PC-9 (cell line): Measurements from ENCODE around the gene EXOC8. TPM values are rescaled to one million over a fixed set of nuclear protein-coding genes. Genes with fewer than 3 reads are reported as not detected.

Source experiments
- BruUV-seq: library from RNA; stranded (reverse); fragments of 400-500 nt; replicated peaks from 2 replicates; lab custom pipeline; 2021; lab: Mats Ljungman, UMichigan
- CTCF ChIA-PET: fragments of 300-600 bp; sonication (Branson Sonifier 250); formaldehyde crosslinking; loops from one replicate; lab custom pipeline; 2022; ENCODE audit warnings: antibody characterized with exemption; lab: Charles Lee
- POLR2A ChIA-PET: fragments of 300-600 bp; sonication (Branson Sonifier 250); formaldehyde crosslinking; loops from one replicate; lab custom pipeline; 2022; ENCODE audit warnings: antibody characterized with exemption; ENCODE audit not compliant: unreplicated experiment; lab: Charles Lee
- DNase-seq, 2 experiments: peaks; one replicate each; pipeline versions ENCODE4 v3.0.0 to v3.0.0-alpha.2; 2015 to 2022; ENCODE audit warnings: mixed read lengths in 1 of 2
- H2AFZ ChIP-seq: fragments of 200-600 bp; sonication (generic); 2 replicates; pipeline ENCODE4 v1.8.1; 2017; ENCODE audit warnings: antibody characterized with exemption
- H3F3A ChIP-seq: fragments of 200-600 bp; sonication (generic); 2 replicates; pipeline ENCODE4 v1.8.1; 2017; ENCODE audit warnings: antibody characterized with exemption, mild to moderate bottlenecking, low read depth; ENCODE audit not compliant: insufficient read depth
- H3K27ac ChIP-seq: fragments of 200-600 bp; sonication (generic); 2 replicates; pipeline ENCODE4 v1.6.1; 2016; ENCODE audit warnings: mixed run types
- H3K27me3 ChIP-seq: fragments of 200-600 bp; sonication (generic); 2 replicates; pipeline ENCODE4 v1.6.1; 2016; ENCODE audit warnings: low read depth, mixed run types; ENCODE audit not compliant: insufficient read depth
- H3K36me3 ChIP-seq: fragments of 200-600 bp; sonication (generic); 2 replicates; pipeline ENCODE4 v1.6.1; 2016; ENCODE audit warnings: low read depth, mixed run types
- H3K4me1 ChIP-seq: fragments of 200-600 bp; sonication (generic); replicated peaks from 2 replicates; pipeline ENCODE4 v1.6.1; 2016; ENCODE audit warnings: mixed run types; ENCODE audit not compliant: insufficient read depth
- H3K4me2 ChIP-seq: fragments of 200-600 bp; sonication (generic); 2 replicates; pipeline ENCODE4 v1.6.1; 2017; ENCODE audit warnings: mixed run types
- H3K4me3 ChIP-seq: fragments of 200-600 bp; sonication (generic); 2 replicates; pipeline ENCODE4 v1.6.1; 2016; ENCODE audit warnings: mixed run types
- H3K79me2 ChIP-seq: fragments of 200-600 bp; sonication (generic); 2 replicates; pipeline ENCODE4 v1.6.1; 2017; ENCODE audit warnings: low read depth, mixed run types
- H3K9me2 ChIP-seq: fragments of 200-600 bp; sonication (generic); 2 replicates; pipeline ENCODE4 v1.8.1; 2017; ENCODE audit warnings: mild to moderate bottlenecking; ENCODE audit not compliant: insufficient read depth
- H3K9me3 ChIP-seq: fragments of 200-600 bp; sonication (generic); 2 replicates; pipeline ENCODE4 v1.8.1; 2016; ENCODE audit warnings: low read depth; ENCODE audit not compliant: insufficient read depth
- H4K20me1 ChIP-seq: fragments of 200-600 bp; sonication (generic); 2 replicates; pipeline ENCODE4 v1.8.1; 2017; ENCODE audit not compliant: insufficient read depth
- EZH2 ChIP-seq: fragments of 200-600 bp; sonication (generic); IDR thresholded peaks from 2 replicates; pipeline ENCODE4 v1.8.0; 2017; ENCODE audit warnings: antibody characterized with exemption, low read depth
- intact Hi-C: fragments of 100-400 bp; cut with micrococcal nuclease; formaldehyde crosslinking; loops from one replicate; pipeline ENCODE4 v1.10.0; 2022; ENCODE audit not compliant: unreplicated experiment
- total RNA-seq: library from RNA; stranded (reverse); gene quantifications from 2 replicates; pipeline ENCODE4 v1.2.3, GENCODE V29; 2021
- TF ChIP-seq, protein P1 (sequence below): fragments of 200-600 bp; sonication (generic); conservative IDR thresholded peaks from 2 replicates; pipeline ENCODE4 v1.6.1; 2017; ENCODE audit warnings: mixed run types, antibody characterized with exemption, mild to moderate bottlenecking, moderate library complexity

Gene EXOC8
- total RNA-seq, 1 experiment from 2014 or later, result 12.1 TPM

DNA sequence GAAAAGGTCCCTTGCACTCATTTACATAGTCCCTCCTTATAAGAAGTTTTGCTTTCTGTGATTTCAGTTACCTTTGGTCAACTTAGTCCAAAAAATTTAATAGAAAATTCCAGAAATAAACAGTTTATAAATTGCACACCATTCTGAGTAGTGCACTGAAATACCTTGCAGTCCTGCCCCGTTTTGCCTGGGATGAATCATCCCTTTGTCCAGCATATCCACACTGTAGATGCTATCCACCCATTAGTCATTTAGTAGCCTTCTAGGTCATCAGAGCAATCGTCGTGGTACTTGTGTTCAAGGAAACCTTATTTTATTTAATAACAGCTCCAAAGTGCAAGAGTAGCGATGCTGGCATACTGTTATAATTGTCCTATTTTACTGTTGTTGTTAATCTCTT, 38.4 kb upstream of the EXOC8 start:
- Histone ChIP-seq H3K36me3 (no peaks in the 10 kb centered on the region), H3K4me1 (no peaks in the 10 kb centered on the region), H3K79me2 (peaks cover 9% of the 10 kb centered on the region), H3F3A (no peaks in the 10 kb centered on the region), H4K20me1 (no peaks in the 10 kb centered on the region), H3K4me3 (no peak overlapping the region), H3K9me3 (no peaks in the 10 kb centered on the region), H3K27me3 (no peaks in the 10 kb centered on the region), H3K9me2 (no peaks in the 10 kb centered on the region; the same call in 1 of the 2 replicates), H2AFZ (no peak overlapping the region), H3K4me2 (no peak overlapping the region), H3K27ac (no peak overlapping the region)
- CTCF ChIA-PET, result no interaction called here
- no peak for DNase-seq
- intact Hi-C loops, result no loop called here
- no peak for TF ChIP-seq EZH2
- POLR2A ChIA-PET, result no interaction called here
- no TSS peak for BruUV-seq

DNA sequence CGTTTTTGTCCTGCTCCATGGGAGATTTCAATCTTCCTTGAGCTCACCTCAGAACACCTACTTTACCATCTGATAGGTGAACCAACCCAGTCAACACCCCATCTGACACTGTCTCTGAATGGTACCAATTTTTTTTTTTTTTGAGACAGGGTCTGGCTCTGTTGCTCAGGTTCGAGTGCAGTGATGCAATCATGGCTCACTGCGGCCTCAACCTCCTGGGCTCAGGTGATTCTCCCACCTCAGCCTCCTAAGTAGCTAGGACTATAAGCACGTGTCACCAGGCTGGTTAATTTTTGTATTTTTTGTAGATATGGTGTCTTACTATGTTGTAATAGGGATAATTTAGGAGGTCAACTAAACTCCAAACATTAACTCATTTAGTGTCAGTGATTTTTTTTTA, 36.7 kb upstream of the EXOC8 start:
- Histone ChIP-seq H3K27ac (no peak overlapping the region), H4K20me1 (no peaks in the 10 kb centered on the region), H3K27me3 (no peaks in the 10 kb centered on the region), H2AFZ (no peak overlapping the region), H3K9me3 (no peaks in the 10 kb centered on the region), H3K36me3 (no peaks in the 10 kb centered on the region), H3K4me3 (no peak overlapping the region), H3K4me2 (no peak overlapping the region), H3K4me1 (no peaks in the 10 kb centered on the region), H3F3A (no peaks in the 10 kb centered on the region), H3K79me2 (peaks cover 4% of the 10 kb centered on the region), H3K9me2 (no peaks in the 10 kb centered on the region; the same call in 1 of the 2 replicates)
- no peak for TF ChIP-seq EZH2
- TF ChIP-seq, protein P1, sequence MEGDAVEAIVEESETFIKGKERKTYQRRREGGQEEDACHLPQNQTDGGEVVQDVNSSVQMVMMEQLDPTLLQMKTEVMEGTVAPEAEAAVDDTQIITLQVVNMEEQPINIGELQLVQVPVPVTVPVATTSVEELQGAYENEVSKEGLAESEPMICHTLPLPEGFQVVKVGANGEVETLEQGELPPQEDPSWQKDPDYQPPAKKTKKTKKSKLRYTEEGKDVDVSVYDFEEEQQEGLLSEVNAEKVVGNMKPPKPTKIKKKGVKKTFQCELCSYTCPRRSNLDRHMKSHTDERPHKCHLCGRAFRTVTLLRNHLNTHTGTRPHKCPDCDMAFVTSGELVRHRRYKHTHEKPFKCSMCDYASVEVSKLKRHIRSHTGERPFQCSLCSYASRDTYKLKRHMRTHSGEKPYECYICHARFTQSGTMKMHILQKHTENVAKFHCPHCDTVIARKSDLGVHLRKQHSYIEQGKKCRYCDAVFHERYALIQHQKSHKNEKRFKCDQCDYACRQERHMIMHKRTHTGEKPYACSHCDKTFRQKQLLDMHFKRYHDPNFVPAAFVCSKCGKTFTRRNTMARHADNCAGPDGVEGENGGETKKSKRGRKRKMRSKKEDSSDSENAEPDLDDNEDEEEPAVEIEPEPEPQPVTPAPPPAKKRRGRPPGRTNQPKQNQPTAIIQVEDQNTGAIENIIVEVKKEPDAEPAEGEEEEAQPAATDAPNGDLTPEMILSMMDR, result no peak
- DNase-seq, result no peak
- CTCF ChIA-PET, result no interaction called here
- BruUV-seq, result no TSS peak
- POLR2A ChIA-PET, result interaction anchor here (0.6 kb wide), 1 partner anchor 980 kb away, joined by 11 read pairs; no protein-coding TSS in a partner anchor
- intact Hi-C loops, result no loop called here

DNA sequence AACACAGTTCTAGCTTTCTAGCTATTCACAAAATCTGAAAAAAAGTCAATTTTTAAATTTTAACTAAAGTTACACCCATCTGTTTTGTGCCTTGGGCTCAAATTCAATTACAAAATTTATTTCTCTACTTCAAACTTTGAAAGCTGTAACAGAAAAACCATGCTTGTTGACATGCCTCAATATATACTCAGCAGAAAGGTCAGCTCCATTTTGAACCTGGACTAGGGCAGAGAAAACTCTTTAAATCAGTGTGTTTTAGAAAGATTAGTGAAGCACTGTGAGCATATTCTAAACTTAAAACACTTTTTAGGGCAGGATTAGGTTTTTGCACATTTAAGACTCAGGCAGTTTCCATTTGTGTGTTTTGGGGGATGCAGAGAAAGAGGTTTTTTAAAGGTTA, 34.8 kb upstream of the EXOC8 start:
- Histone ChIP-seq H4K20me1 (no peaks in the 10 kb centered on the region), H3K4me2 (no peak overlapping the region), H3K4me1 (no peaks in the 10 kb centered on the region), H3K79me2 (peaks cover 4% of the 10 kb centered on the region; the same call in 1 of the 2 replicates), H3K27me3 (no peaks in the 10 kb centered on the region), H3K9me3 (no peaks in the 10 kb centered on the region), H3K36me3 (no peaks in the 10 kb centered on the region), H3K9me2 (no peaks in the 10 kb centered on the region; the same call in 1 of the 2 replicates), H2AFZ (no peak overlapping the region), H3K27ac (no peak overlapping the region), H3K4me3 (no peak overlapping the region), H3F3A (no peaks in the 10 kb centered on the region)
- no peak for DNase-seq
- BruUV-seq, result no TSS peak
- intact Hi-C loops, result no loop called here
- ChIA-PET CTCF (no interaction called here), POLR2A (no interaction called here)
- TF ChIP-seq EZH2, result no peak
- TF ChIP-seq, protein P1, result no peak

DNA sequence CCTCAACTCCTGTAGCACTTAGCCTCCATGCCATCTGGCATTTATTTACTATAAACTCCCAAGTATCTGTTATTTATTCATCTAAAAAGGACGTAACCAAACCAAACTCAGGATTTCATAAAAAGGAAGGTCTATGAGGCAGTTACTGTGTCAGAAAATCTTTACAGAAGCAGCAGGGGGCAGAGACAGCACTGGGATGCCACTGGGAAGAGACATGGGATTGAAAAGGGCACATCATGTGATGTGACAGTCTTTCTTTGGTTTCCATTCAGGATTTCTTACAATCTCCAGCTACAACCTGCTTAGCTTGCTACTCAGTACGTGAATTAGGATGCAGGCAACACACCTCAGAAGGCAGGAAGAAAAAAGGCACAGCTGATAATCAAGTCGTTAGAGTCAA, 31.6 kb upstream of the EXOC8 start:
- no peak for DNase-seq
- Histone ChIP-seq H2AFZ (no peak overlapping the region), H3K79me2 (no peaks in the 10 kb centered on the region), H3K9me3 (no peaks in the 10 kb centered on the region), H3K9me2 (no peaks in the 10 kb centered on the region), H3K4me3 (no peak overlapping the region), H3K27me3 (no peaks in the 10 kb centered on the region), H4K20me1 (no peaks in the 10 kb centered on the region), H3K27ac (no peak overlapping the region), H3K4me2 (no peak overlapping the region), H3K36me3 (no peaks in the 10 kb centered on the region), H3F3A (no peaks in the 10 kb centered on the region), H3K4me1 (no peaks in the 10 kb centered on the region)
- BruUV-seq, result no TSS peak
- POLR2A ChIA-PET, result no interaction called here
- TF ChIP-seq, protein P1, result no peak
- TF ChIP-seq EZH2, result no peak
- CTCF ChIA-PET, result no interaction called here
- intact Hi-C loops, result no loop called here
